Measurements from ENCODE around the gene MMP2.

MMP2 gene

GRCh38 chr16:55495616-55496289 lies 16.8 kb downstream of the MMP2 start:
- DNase-seq = peak; percentile 80

- peak; percentile 80 for DNase-seq
These were observed 17.6 kb downstream of the MMP2 start for GRCh38 chr16:55496509-55497145.

GRCh38 chr16:55497558-55497957 lies 18.6 kb downstream of the MMP2 start:
- no peak for DNase-seq

- DNase-seq = no peak
These were observed 19.1 kb downstream of the MMP2 start for GRCh38 chr16:55498101-55498500.

- no peak for DNase-seq
These were observed 20.3 kb downstream of the MMP2 start for GRCh38 chr16:55499281-55499680.

- no peak for DNase-seq
These were observed 21.0 kb downstream of the MMP2 start for GRCh38 chr16:55499951-55500529.

- peak; percentile 27 for DNase-seq
These were observed 21.6 kb downstream of the MMP2 start for GRCh38 chr16:55500530-55501011.

- DNase-seq = no peak
These were observed 22.7 kb downstream of the MMP2 start for GRCh38 chr16:55501549-55502322.

- peak; percentile 85 for DNase-seq
These were observed 23.9 kb downstream of the MMP2 start for GRCh38 chr16:55502801-55503366.

- DNase-seq = no peak
These were observed 24.9 kb downstream of the MMP2 start for GRCh38 chr16:55503726-55504550.

- no peak for DNase-seq
These were observed 26.5 kb downstream of the MMP2 start for GRCh38 chr16:55505333-55506015.

GRCh38 chr16:55506083-55506482 lies 27.1 kb downstream of the MMP2 start:
- peak; percentile 1 for DNase-seq

- no peak for DNase-seq
These were observed 27.7 kb downstream of the MMP2 start for GRCh38 chr16:55506708-55507107.

- DNase-seq = no peak
These were observed 29.4 kb downstream of the MMP2 start for GRCh38 chr16:55508271-55508921.

- DNase-seq = peak; percentile 36
These were observed 30.2 kb downstream of the MMP2 start, which contains the start of gene LPCAT2 for GRCh38 chr16:55508941-55509931. Gene LPCAT2, plus strand, starts transcription at chr16:55509072. Its CDS starts 110 bp downstream, at chr16:55509182.

- DNase-seq = no peak
These were observed 31.3 kb downstream of the MMP2 start for GRCh38 chr16:55510185-55510805.

- DNase-seq = no peak
These were observed 33.9 kb downstream of the MMP2 start for GRCh38 chr16:55512941-55513340.

- DNase-seq = no peak
These were observed 34.6 kb downstream of the MMP2 start for GRCh38 chr16:55513616-55514015.

GRCh38 chr16:55515111-55515510 lies 36.1 kb downstream of the MMP2 start:
- no peak for DNase-seq
